ELR (cell line): ENCODE measurements around the gene OXSR1.
"Not testable (repeated sequence)": the region's sequence is repeated elsewhere in the genome, so short reads cannot be mapped to it uniquely, and the experiment has no call there.

ENCODE experiments used
- DNase-seq: peaks from one replicate; pipeline ENCODE4 v3.0.0-alpha.2; 2015; ENCODE audit warnings: low read depth

Gene OXSR1

DNA sequence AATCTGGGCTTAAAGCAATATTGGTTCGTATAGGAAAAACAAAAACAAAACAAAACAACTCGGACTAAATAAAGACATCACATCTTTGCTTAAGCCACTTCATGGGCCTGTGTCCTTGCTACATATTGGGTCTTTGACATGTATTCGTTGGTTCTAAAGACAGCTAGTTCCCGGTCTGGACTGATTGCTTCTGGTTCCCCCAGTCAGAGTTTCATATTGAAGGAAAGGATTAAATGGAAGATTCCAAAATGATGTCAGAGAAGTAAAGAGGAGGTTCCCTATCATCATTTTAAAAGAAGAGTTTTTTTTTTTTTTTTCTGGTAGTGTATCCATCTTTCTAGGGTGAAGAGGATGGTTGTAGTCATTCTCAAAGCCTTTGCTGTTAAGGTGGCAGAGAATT lies 2.3 kb downstream of the OXSR1 start:
- peak; percentile 38 for DNase-seq

DNA sequence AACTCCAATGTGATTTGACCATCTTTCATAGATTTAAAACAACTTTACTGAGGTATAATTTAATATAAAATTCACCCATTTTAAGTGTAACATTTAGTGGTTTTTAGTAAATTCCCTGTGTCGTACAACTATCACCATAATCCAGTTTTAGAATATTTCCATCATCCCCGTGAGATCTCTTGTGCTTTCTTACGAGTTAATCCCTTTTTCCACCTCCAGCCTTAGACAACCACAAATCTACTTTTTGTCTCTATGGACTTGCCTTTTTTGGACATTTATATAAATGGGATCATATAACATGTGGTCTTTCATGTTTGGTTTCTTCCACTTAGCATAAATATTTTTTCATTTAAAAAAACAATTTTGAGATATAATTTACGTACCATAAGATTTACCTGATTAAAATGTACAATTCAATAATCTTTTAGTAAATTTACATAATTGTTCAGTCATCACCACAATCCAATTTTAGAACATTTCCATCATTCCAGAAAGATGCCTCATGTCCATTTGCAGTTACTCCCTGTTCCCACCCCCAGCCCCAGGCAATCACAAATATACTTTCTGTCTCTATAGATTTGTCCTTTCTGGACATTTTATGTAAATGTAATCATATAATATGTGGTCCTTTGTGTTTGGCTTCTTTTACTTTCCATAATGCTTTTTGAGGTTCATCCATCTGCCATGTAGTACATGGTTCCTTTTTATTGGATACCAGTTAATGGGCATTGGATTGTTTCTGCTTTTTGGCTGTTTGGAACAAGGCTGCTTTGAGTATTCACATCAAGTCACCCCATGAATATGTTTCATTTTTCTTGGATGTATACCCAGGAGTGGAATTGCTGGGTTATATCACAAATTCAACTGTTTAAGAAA lies 3.1 kb downstream of the OXSR1 start:
- peak; percentile 89 for DNase-seq

DNA sequence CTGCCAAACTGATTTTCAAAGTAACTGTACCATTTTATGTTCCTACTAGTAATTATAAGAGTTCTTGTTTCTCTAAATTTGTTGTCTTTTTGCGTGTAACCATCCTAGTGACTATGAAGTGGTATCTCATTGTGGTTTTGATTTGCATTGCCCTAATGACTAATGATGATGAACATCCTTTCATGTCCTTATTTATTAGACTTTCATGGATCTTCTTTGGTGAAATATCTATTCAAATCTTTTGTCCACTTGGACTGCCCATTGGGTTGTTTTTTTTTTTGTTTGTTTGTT lies 3.6 kb downstream of the OXSR1 start:
- peak; percentile 90 for DNase-seq

DNA sequence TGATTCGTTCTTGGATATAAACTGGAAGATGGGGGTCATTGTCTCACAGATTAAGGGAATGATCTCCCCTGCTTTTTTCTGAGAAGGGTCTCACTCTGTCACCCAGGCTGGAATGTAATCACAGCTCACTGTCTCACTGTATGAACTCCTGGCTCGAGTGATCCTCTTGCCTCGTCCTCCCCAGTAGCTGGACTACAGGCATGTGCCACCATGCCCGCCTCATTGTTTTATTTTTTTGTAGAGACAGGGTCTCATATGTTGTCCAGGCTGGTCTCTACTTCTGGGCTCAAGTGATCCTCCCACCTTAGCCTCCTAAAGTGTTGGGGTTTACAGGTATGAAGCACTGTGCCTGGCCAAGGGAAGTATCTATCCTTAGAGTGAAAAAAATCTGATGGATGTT lies 5.4 kb downstream of the OXSR1 start:
- DNase-seq, result no peak

DNA sequence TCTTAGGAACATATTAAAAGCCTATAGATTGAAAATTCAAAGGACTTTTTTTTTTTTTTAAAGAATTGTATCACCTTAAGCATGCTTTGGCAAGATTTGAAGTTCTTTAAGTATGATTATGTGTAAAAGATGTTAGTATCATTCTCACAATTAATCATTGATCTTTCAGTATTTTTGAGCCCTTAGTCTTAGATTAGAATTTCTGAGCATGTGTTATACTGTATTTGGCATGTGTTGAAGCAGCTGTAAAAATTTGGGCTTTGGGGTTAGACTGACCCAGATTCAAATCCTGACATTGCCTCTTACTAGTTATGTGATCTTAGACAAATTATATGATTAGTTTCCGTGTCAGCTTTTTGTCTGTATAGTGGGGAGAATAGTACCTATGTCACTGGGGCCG lies 6.3 kb downstream of the OXSR1 start:
- no peak for DNase-seq

DNA sequence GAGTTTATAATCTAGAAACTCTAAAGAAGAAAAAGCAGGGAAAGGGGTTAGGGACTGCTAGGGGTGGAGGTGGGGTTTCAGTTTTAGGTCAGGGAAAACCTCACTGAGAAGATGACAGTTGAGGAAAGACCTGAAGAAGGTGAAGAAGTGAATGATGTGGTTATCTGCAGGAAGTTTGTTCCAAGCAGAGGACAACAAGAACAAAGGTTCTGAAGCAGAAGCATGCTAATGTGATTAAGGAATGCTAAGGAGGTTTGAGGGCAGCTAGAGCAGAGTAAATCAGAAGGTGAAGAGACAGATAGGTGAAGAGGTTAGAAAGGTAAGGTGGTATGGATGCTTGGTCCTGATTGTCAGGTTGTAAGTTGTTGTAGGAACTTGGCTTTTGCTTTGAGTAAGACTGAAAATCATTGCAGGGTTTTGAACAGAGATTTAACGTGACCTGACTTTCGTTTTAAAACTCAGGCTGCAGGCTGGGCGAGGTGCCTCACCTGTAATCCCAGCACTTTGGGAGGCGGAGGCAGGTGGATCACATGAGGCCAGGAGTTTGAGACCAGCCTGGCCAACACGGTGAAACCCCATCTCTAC lies 8.6 kb downstream of the OXSR1 start:
- no peak for DNase-seq

DNA sequence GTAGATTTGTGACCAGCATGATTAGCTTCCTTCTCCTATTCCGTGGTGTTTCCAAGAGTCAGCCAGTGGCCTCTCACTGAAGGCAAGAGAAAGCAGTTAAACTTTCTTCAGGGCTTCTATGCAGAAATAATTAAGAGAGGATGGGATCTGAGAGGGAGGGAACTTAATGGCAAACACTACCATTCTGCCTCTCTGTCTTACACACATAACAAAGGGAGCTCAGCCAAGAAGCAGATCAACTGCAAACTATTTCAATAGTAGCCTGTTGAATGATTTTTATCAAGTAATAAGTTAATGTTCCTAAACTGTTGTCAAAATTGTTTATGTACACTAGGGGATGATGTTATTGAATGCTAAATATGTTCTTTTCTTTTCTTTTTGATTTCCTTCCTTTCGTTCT lies 11.8 kb downstream of the OXSR1 start:
- no peak for DNase-seq

DNA sequence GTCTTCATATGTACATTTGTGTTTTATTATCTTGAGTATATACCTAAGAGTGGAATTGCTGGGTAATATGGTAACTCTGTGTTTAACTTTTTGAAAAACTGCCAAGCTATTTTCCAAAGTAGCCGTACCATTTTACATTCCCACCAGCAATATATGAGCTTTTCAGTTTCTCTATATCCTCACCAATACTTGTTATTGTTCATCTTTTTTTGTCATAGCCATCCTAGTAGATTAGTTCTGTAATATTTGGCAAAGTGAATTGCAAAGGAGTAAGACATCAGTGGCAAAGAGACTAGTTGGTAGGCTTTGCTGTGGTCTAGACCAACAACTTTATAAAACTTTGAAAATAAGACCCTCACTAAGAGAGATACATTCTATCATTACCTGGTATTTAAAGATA lies 21.4 kb downstream of the OXSR1 start:
- DNase-seq, result no peak

DNA sequence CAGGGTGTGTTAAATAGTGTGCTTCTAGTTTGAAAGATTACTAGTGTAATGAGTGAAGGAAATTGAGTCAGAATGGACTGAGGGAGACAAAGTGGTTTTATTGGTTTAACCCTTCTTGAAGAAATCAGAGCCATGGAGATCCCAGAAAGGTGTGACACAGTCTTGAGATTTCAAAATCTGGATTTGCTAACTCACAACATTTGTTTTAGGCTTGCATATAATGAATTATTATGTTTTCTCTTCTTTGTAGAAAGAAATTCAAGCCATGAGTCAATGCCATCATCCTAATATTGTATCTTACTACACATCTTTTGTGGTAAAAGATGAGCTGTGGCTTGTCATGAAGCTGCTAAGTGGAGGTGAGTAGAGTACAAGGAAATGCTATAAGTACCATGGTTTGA lies 25.1 kb downstream of the OXSR1 start:
- DNase-seq, result no peak

DNA sequence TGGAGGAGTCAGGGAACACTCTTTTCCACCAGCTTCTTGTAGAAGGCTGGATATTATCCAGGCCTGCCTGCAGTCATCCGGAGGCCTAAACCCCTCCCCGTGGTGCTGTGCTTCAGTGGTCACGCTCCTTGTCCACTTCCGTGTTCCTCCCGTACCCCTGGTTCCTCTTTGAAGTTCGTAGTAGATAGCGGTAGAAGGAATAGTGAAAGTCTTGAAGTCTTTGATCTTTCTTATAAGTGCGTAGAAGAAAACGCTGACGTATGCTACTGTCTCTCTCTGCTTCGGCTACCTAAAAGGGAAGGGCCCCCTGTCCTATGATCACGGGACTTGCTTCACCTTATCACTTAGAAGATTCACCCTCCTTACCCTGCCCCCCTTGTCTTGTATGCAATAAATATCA lies 37.6 kb downstream of the OXSR1 start:
- DNase-seq, result not testable (repeated sequence)

DNA sequence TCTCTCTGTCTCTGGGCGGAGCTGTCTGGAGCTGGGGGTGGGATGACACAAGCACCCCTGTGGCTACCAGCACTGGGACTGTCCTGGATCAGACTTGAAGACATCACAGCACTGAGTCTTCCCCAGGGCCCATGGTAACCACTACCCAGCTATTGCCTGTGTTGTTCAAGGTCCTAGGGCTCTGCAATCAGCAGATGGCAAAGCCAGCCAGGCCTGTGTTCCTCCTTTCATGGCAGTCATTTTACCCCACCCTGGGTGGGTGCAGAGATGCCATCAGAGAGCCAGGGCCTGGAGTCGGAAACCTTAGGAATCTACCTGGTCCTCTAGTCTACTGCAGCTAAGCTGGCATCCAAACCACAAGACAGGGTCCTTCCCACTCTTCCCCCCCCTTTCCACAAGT lies 38.4 kb downstream of the OXSR1 start:
- DNase-seq, result no peak

DNA sequence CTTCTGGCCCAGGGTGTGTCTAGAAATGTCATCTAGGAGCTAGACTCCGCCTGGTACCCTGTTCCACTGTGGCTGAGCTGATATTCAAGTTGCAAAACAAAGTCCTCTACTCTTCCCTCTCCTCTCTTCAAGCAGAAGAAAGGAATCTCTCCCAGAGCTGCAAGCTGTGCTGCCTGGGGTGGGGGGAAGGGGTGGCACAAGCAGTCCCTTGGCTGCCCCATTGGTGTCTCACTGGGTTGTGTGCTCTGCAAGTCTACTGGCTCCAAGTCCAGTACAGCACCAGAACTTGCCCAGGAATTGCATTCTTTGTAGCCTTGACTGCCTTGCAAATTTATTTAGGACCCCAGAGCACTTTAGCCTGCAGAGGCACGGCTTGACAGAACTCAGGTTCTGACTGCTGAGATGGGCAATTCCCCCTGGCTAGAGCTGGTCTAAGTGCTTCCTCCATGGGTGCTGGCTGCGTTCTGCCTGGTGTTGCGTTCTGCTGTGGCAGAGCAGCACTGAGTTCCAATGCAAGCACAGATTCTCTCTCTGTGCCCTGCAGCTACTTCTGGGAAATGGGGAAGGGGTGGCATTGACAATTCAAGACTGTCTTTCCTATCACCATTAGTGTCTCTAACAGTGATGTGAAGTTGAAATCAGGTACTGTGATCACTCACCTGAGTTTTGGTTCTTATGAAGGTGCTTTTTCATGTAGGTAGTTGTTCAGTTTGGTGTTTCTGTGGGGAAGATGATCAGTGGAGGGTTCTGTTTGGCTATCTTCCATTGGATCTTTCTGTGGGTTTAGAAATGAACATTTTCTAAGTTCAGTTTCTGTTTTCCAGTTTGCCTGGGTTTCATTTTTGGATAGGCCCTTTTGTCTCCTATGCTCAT lies 39.5 kb downstream of the OXSR1 start:
- no peak for DNase-seq

DNA sequence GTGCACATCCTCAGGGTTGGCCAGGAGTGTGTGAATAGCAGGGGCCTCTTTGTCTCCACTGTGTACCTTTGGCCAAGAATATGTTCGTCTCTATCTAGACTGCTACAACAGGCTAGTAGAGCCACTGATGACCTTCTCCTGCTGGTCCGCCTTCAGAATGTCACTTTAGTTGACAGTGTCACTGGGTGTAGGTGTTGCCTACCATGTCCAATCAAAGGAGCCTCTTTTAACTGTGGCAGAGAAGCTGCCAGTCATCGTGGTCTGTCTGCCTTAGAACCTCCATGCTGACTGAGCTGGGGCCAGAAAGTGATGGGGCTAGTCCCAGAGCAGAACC lies 40.1 kb downstream of the OXSR1 start:
- no peak for DNase-seq

DNA sequence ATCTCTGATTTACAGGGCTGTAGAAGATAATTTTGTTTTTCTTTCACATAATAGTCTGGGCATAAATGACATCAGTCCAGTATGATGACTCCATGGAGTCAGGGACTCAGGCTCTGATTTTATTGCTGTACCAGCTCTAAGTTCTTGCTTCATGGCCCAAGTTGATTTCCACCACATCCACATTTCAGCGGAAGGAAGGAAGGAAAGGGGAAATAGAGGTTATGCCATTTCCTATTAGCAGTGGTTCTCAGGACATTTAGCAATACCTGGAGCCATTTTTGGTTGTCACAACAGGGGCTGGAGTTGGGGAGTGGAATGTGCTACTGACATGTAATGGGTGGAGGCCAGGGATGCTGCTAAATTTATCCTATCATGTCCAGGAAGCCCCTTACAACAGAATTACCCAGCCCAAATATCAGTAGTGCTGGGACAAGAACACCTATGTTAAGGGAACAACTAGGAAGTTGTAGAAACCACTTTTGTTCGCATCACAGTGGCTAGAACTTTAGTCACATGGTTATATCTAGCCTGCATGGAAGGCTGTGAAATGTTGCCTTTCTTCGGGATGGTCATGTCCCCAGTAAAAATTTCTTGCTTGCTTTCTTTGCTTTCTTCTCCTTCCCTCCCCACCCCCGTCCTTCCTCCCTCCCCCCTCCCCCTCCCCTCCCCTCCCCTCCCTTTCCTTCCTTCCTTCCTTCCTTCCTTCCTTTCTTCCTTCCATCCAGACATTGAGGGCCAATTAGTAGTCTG lies 42.1 kb downstream of the OXSR1 start:
- DNase-seq, result no peak

DNA sequence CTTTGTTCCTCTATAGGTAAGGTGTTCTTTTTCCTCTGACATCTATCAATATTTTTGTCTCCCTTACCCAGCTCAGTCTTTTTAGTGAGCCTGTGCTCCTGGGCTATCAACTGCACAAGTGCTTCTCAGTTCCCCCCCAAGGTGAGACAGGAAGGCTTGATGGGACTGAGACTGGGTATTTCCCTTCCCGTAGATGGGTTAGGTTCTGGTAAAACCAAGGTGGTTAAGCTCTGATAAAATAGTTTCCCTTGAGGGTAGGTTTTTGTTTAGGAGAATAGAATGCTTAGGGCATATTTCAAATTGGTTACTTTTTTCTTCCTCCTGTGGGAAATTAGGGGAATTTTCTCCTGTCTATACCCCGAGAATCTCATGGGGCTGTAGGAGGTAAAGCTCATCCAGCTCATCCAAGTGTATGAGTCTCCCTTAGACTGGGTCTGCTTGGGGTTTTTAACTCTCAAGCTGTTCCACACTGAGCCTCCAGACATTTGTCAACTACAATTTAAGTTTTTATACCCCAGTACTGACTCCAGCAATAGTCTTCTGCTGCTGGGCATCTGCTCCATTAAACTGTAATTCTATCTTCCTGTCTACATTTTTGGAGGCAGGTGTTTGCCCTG lies 44.9 kb downstream of the OXSR1 start:
- DNase-seq, result no peak

DNA sequence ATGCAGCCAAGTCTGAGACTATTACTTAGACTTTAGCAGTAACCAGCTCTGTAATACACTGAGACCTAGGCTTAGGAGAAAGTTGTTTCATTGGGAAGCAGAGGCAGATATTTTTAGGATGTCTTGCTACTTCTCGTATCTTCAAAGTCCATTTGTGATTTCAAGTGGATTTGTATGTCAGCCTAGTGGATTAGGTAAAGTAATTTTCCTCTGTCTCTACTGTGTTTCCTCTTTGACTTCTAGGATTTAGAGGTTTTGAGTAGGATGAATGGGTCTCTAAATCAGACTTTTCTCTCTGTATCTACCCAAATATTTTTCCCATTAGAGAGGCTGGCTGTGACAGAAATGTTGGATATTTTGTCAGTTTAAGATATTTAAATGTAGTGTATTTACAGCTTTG lies 46.8 kb downstream of the OXSR1 start:
- DNase-seq, result no peak

DNA sequence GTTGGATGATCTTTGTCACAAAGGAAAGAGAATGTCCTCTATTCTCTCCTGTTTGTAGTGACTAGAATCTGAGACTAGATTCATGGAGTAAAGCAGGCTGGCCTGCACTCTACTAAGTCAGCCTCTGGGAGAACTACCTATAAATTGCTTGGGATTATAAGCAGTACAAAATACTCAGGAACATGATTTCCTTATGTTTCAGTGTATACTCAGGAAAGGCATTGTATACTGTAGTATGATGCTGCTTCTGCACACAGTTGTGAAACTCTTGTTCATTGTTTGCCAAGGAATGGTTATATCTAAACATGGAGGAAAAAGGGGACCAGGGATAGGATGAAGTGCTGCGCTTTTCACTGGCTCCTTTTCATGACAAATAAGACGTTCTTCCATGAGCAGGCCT lies 49.2 kb downstream of the OXSR1 start:
- DNase-seq, result no peak

DNA sequence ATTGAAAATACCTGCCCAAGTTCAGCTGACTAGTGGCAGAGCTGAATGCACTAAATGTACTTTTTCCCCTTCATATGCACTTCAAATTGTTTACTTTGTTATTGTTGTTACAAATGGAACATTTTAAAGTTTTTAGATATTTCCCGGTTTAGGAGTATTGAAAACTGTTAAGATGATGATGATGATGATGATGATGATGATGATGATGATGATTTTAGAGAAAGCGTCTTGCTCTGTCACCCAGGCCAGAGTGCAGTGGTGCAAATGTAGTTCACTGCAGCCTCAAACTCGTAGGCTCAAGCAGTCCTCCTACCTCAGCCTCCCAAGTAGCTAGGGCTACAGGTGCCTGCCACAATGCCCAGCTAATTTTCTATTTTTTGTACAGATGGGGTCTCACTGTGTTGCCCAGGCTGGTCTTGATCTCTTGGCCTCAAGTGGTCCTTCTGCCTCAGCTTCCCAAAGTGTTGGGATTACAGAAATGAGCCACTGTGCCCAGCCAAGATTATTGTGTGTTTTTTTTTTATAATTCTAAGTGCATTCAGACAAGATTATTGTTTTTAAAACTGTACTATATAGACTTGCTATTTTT lies 54.4 kb downstream of the OXSR1 start:
- no peak for DNase-seq

DNA sequence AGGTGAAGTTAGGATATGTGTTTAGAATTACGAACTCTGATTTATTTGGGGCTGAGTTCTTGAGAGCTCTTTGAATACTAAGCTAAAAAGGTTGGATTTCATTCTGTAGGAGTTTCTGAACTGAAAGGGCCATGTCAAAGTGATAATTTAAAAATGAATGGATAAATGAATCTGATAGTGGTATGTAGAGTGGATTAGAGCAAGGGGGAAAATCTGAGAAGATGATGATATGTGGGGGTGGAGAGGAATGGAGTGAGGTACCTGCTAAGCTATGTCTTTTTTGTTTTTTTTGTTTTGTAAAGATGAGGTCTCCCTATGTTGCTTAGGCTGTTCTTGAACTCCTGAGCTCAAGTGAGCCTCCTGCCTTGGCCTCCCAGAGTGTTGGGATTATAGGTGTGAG lies 55.7 kb downstream of the OXSR1 start:
- DNase-seq, result no peak

DNA sequence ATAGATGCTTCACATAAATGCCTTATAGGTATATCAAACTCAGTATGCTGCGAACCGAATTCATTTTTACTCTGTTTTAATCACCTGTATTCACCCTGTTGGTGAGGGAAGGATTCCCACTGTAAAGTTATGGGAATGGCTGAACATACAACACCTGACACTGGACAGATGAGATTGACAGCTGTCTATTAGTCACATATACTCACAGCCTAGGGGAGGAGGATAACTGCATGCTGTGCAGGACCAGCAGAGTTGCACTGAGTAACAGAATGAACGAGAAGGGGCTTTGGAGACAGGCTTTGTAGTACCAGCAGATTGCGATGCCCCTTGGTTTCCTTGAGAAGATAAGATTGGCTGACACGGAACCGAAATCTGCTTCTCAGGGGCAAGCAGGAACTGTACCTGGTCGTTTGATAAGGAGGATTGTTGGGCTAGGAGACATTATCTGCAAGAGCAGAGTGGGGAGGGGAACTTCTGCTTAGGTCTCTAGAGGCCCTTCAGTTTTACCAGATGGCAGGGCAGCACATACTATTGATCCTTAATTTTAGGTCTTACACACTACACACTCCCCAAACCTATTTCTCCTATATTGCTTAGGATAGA lies 56.8 kb downstream of the OXSR1 start:
- DNase-seq, result no peak

DNA sequence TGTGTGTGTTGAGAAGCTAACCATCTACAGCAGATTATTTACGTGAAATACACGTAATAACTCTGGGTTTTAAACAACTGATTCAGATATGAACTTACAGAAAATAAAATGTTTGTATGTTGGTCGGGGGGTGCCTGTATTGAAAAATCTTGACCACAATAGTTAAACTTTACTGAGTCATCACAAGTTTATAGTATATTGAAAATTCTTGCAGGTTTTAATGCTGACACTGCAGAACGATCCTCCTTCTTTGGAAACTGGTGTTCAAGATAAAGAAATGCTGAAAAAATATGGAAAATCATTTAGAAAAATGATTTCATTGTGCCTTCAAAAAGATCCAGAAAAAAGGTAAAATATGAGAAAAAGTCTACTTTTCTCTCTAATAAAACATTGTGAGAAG lies 59.0 kb downstream of the OXSR1 start:
- peak; percentile 63 for DNase-seq
